Measurements from ENCODE around the gene KRT82. TPM values are rescaled to one million over a fixed set of nuclear protein-coding genes. Genes with fewer than 3 reads are reported as not detected.

Gene KRT82
- total RNA-seq, 1 experiment from 2014 or later = not detected

GRCh38 chr12:52379536-52379935 lies 26.6 kb downstream of the KRT82 start:
- Histone ChIP-seq H4K5ac (ENCODE audit: insufficient read length, low read depth, low read length) (no peak overlapping the region), H2BK5ac (ENCODE audit: insufficient read length, low read length) (no peak overlapping the region), H4K91ac (ENCODE audit: insufficient read length, low read depth, low read length) (no peak overlapping the region), H4K8ac (replicated peaks; ENCODE audit: insufficient read length, low read depth, low read length) (no peak overlapping the region), H2BK15ac (ENCODE audit: low read depth, low read length) (no peak overlapping the region), H2BK12ac (ENCODE audit: insufficient read length, low read depth, low read length) (no peak overlapping the region), H2BK20ac (ENCODE audit: low read depth, low read length, poor library complexity, severe bottlenecking) (no peak overlapping the region), H3K27me3 (ENCODE audit: insufficient read depth, low read length) (no peaks in the 10 kb centered on the region), H3K14ac (ENCODE audit: insufficient read depth, low read length) (no peak overlapping the region), H3K27ac (ENCODE audit: insufficient read length, low read depth, low read length) (no peak overlapping the region), H3K18ac (ENCODE audit: insufficient read length, low read depth, low read length) (no peak overlapping the region), H4K20me1 (ENCODE audit: control insufficient read depth, insufficient read depth, insufficient read length) (no peaks in the 10 kb centered on the region), H3K23ac (ENCODE audit: insufficient read length, low read depth, low read length) (no peak overlapping the region), H2AK5ac (ENCODE audit: insufficient read length, low read length) (no peak overlapping the region), H3T11ph (ENCODE audit: low read length) (no peak overlapping the region), H3K23me2 (ENCODE audit: insufficient read length, low read depth, low read length, poor library complexity, severe bottlenecking) (no peaks in the 10 kb centered on the region), H3K4ac (ENCODE audit: low read depth, low read length) (no peak overlapping the region), H3K9me3 (ENCODE audit: control insufficient read depth, low read depth, low read length) (no peaks in the 10 kb centered on the region), H3K79me1 (ENCODE audit: insufficient read depth, low read depth, low read length, poor library complexity, severe bottlenecking) (no peaks in the 10 kb centered on the region), H3K4me2 (ENCODE audit: insufficient read depth, insufficient read length, low read length) (no peak overlapping the region), H3K9ac (ENCODE audit: extremely low read depth, insufficient read length, low read length) (no peak overlapping the region), H2AFZ (ENCODE audit: low read length) (no peak overlapping the region), H3K79me2 (ENCODE audit: insufficient read depth, low read length) (no peaks in the 10 kb centered on the region), H3K4me1 (ENCODE audit: insufficient read depth, low read length) (no peaks in the 10 kb centered on the region), H2BK120ac (ENCODE audit: low read depth, low read length, poor library complexity, severe bottlenecking) (no peak overlapping the region), H3K56ac (ENCODE audit: insufficient read length, low read depth, low read length) (no peak overlapping the region)
- TF ChIP-seq, protein P1, sequence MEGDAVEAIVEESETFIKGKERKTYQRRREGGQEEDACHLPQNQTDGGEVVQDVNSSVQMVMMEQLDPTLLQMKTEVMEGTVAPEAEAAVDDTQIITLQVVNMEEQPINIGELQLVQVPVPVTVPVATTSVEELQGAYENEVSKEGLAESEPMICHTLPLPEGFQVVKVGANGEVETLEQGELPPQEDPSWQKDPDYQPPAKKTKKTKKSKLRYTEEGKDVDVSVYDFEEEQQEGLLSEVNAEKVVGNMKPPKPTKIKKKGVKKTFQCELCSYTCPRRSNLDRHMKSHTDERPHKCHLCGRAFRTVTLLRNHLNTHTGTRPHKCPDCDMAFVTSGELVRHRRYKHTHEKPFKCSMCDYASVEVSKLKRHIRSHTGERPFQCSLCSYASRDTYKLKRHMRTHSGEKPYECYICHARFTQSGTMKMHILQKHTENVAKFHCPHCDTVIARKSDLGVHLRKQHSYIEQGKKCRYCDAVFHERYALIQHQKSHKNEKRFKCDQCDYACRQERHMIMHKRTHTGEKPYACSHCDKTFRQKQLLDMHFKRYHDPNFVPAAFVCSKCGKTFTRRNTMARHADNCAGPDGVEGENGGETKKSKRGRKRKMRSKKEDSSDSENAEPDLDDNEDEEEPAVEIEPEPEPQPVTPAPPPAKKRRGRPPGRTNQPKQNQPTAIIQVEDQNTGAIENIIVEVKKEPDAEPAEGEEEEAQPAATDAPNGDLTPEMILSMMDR (conservative IDR thresholded peaks at IDR 0.05) = no peak
- no peaks in the 10 kb centered on the region; a peak in 1 of 5 replicates for H3K9me3 Mint-ChIP-seq
- no peaks in the 10 kb centered on the region; a peak in 1 of 7 replicates for H3K36me3 Mint-ChIP-seq (ENCODE audit: insufficient read depth in 1 of 3, low read depth in 3 of 3)
- no CpG with 5 or more reads among the region's 6 CpGs for WGBS (ENCODE audit: extremely low coverage, insufficient read length, low lambda C conversion rate)
- no peak for DNase-seq
- H3K27ac Mint-ChIP-seq = no peak overlapping the region
- no peaks in the 10 kb centered on the region for H3K4me1 Mint-ChIP-seq
- H3K27me3 Mint-ChIP-seq (ENCODE audit: low read depth) = peaks cover 19% of the 10 kb centered on the region
- no peak overlapping the region for H3K4me3 Mint-ChIP-seq
